ENCODE measurements around the gene IGLON5. TPM values are rescaled to one million over a fixed set of nuclear protein-coding genes. Genes with fewer than 3 reads are reported as not detected.

IGLON5 gene
- total RNA-seq, 1 experiment from 2014 or later, result not detected

DNA sequence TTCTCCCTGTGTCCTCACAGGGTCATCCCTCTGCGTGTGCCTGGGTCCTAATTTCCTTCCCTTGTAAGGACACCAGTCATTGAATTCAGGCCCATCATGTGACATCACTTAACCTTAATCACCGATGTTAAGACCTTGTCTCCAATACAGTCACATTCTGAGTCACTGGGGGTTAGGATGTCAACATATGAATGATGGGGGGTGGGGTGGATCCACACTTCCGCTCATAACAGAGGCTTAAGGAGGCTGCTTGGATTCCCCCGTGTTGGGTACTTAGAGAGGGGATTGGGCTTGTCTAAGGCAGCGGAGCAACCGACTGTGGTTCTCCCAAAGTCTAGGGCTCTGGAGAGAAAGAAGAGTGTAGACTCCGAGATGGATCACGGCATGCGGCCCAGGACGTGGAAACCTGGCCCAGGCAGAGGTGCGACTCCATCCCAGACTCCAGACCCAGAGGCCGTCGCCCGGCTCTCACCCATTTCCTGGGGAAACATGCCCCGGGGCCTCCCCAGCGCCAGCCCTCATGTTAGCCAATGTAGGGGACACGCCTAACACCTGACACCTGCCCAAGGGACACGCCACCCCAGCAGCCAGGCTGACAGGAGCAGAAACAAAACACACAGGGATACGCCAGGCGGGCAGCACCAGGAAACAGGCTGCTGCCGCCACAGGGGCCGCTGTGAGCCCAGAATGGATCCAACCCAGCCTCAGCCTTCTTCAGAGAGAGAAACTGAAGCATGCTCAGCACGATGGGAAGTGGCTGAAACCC, 17.1 kb upstream of the IGLON5 start:
- Mint-ChIP-seq H3K4me1 (ENCODE audit: low read depth, unreplicated experiment) (no peaks in the 10 kb centered on the region), H3K27me3 (ENCODE audit: unreplicated experiment) (peaks cover 94% of the 10 kb centered on the region), H3K9me3 (ENCODE audit: low read depth, unreplicated experiment) (no peaks in the 10 kb centered on the region), H3K4me3 (ENCODE audit: low read depth, unreplicated experiment) (no peak overlapping the region), H3K36me3 (ENCODE audit: insufficient read depth, unreplicated experiment) (no peaks in the 10 kb centered on the region), H3K27ac (ENCODE audit: unreplicated experiment) (no peak overlapping the region)
- no TSS peak for BruUV-seq (replicated peaks)
- no peak for TF ChIP-seq CTCF (IDR thresholded peaks at IDR 0.05; ENCODE audit: unreplicated experiment)
- CTCF ChIA-PET, result no interaction called here
- intact Hi-C loops (cut with micrococcal nuclease; ENCODE audit: unreplicated experiment), result no loop called here
- no peak for DNase-seq

DNA sequence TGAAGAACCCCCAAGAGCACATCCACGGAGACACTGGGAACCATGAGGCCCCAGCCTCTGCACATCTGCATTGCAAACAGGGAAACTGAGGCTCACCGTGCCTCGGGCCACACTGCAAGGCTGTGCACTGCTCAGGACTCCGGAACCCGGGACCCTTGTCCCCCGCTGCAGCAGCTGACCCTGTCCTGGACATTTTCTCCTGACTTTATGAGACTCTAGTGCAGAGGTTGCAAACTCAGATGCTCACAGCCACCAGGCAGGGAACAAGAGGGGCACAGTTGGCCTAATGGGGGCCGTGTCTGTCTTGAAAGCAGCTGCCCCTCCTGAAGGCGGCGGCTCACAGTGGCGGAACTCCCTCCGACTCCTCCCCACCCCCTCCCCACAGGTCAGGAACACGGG, 16.5 kb upstream of the IGLON5 start:
- CTCF ChIA-PET, result no interaction called here
- no peaks in the 10 kb centered on the region for H3K4me1 Mint-ChIP-seq (ENCODE audit: low read depth, unreplicated experiment)
- H3K9me3 Mint-ChIP-seq (ENCODE audit: low read depth, unreplicated experiment), result no peaks in the 10 kb centered on the region
- intact Hi-C loops (cut with micrococcal nuclease; ENCODE audit: unreplicated experiment), result no loop called here
- no peaks in the 10 kb centered on the region for H3K36me3 Mint-ChIP-seq (ENCODE audit: insufficient read depth, unreplicated experiment)
- H3K27me3 Mint-ChIP-seq (ENCODE audit: unreplicated experiment), result peaks cover 95% of the 10 kb centered on the region
- TF ChIP-seq CTCF (IDR thresholded peaks at IDR 0.05; ENCODE audit: unreplicated experiment), result no peak
- DNase-seq, result no peak
- BruUV-seq (replicated peaks), result no TSS peak
- no peak overlapping the region for H3K4me3 Mint-ChIP-seq (ENCODE audit: low read depth, unreplicated experiment)
- H3K27ac Mint-ChIP-seq (ENCODE audit: unreplicated experiment), result no peak overlapping the region

GRCh38 chr19:51295382-51296126, 15.9 kb upstream of the IGLON5 start:
- H3K27me3 Mint-ChIP-seq (ENCODE audit: unreplicated experiment), result peaks cover 95% of the 10 kb centered on the region
- H3K36me3 Mint-ChIP-seq (ENCODE audit: insufficient read depth, unreplicated experiment), result no peaks in the 10 kb centered on the region
- H3K9me3 Mint-ChIP-seq (ENCODE audit: low read depth, unreplicated experiment), result no peaks in the 10 kb centered on the region
- no peak for DNase-seq
- CTCF ChIA-PET, result no interaction called here
- TF ChIP-seq CTCF (IDR thresholded peaks at IDR 0.05; ENCODE audit: unreplicated experiment), result no peak
- H3K4me3 Mint-ChIP-seq (ENCODE audit: low read depth, unreplicated experiment), result no peak overlapping the region
- no TSS peak for BruUV-seq (replicated peaks)
- no peaks in the 10 kb centered on the region for H3K4me1 Mint-ChIP-seq (ENCODE audit: low read depth, unreplicated experiment)
- intact Hi-C loops (cut with micrococcal nuclease; ENCODE audit: unreplicated experiment), result no loop called here
- H3K27ac Mint-ChIP-seq (ENCODE audit: unreplicated experiment), result no peak overlapping the region

DNA sequence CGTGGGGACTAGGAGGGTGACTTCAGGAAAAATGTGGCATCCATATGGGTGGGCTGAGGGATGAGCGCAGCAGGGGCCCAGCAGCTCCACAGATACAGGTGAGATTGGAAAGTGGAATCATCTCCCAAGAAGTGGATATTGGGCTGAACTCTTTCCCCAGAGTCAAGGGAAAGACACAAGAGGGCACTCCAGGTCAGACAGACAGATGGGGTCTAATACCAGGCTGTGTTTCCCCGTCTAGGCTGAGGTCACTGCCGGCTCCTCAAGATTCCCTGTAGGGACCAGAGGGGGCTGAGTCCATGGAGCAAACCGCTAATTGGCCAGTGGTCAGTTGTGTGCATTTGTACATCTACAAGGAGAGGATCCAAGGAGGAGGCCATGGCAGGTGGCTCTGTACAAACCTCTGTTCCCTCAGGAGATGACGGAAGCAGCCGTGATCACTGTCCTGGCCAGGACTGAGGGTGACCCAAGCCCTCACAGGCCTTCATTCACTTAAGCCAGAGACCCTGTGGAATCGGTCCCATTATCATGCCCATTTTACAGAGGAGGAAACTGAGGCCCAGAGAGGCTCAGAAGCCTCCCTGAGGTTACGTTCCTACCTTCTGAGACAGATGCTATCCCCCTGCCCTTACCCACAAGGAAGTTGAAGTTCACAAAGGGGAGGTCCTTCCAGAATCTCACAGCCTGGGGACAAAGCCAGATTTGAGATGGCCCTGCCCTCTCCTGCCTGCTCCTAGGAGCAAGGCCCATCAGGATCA, 14.9 kb upstream of the IGLON5 start:
- Mint-ChIP-seq H3K4me3 (ENCODE audit: low read depth, unreplicated experiment) (no peak overlapping the region), H3K4me1 (ENCODE audit: low read depth, unreplicated experiment) (no peaks in the 10 kb centered on the region), H3K36me3 (ENCODE audit: insufficient read depth, unreplicated experiment) (no peaks in the 10 kb centered on the region), H3K27me3 (ENCODE audit: unreplicated experiment) (peaks cover 95% of the 10 kb centered on the region), H3K9me3 (ENCODE audit: low read depth, unreplicated experiment) (no peaks in the 10 kb centered on the region), H3K27ac (ENCODE audit: unreplicated experiment) (no peak overlapping the region)
- no peak for TF ChIP-seq CTCF (IDR thresholded peaks at IDR 0.05; ENCODE audit: unreplicated experiment)
- CTCF ChIA-PET, result no interaction called here
- BruUV-seq (replicated peaks), result no TSS peak
- no peak for DNase-seq
- intact Hi-C loops (cut with micrococcal nuclease; ENCODE audit: unreplicated experiment), result no loop called here

All from Calu3 (cell line).